Stimulated activated naive CD4-positive, alpha-beta T cell treated with Interleukin-2 at 50 U/mL for 16 hours (primary cell): ENCODE results near the gene TARM1.

Experiments used
- DNase-seq: peaks from one replicate; lab custom pipeline; 2025; lab: John Stamatoyannopoulos, UW

Gene TARM1

GRCh38 chr19:54081032-54081431 is at the start of gene TARM1:
Gene TARM1 (minus strand): TSS chr19:54081365. CDS start chr19:54081340, 25 bp downstream.
- DNase-seq: no peak

- DNase-seq: no peak
Observed at GRCh38 chr19:54129617-54129996, 48.4 kb upstream of the TARM1 start.

- DNase-seq: no peak
Observed at GRCh38 chr19:54128796-54129616, 47.8 kb upstream of the TARM1 start.

GRCh38 chr19:54128441-54128725 is 47.2 kb upstream of the TARM1 start:
- no peak for DNase-seq

- DNase-seq: no peak
Observed at GRCh38 chr19:54127688-54128440, 46.7 kb upstream of the TARM1 start.

- DNase-seq: no peak
Observed at GRCh38 chr19:54125713-54126112, 44.5 kb upstream of the TARM1 start.

GRCh38 chr19:54124393-54124792 is 43.2 kb upstream of the TARM1 start:
- no peak for DNase-seq

GRCh38 chr19:54123682-54124081 is 42.5 kb upstream of the TARM1 start:
- no peak for DNase-seq

- no peak for DNase-seq
Observed at GRCh38 chr19:54121259-54121658, 40.1 kb upstream of the TARM1 start.

GRCh38 chr19:54115109-54116063 is 34.2 kb upstream of the TARM1 start, which contains the start of the genes PRPF31 and TFPT:
Gene PRPF31 (plus strand): TSS chr19:54115754. CDS start chr19:54118279, 2,525 bp downstream.
Gene TFPT (minus strand): TSS chr19:54115657. CDS start chr19:54115269, 388 bp downstream.
- peak; percentile 95 for DNase-seq

- peak; percentile 20 for DNase-seq
Observed at GRCh38 chr19:54114340-54115108, 33.4 kb upstream of the TARM1 start.

- no peak for DNase-seq
Observed at GRCh38 chr19:54109651-54110050, 28.5 kb upstream of the TARM1 start.

GRCh38 chr19:54108496-54108895 is 27.3 kb upstream of the TARM1 start:
- no peak for DNase-seq

GRCh38 chr19:54107876-54108490 is 26.8 kb upstream of the TARM1 start:
- no peak for DNase-seq

GRCh38 chr19:54106716-54107115 is 25.6 kb upstream of the TARM1 start:
- DNase-seq: no peak

- DNase-seq: no peak
Observed at GRCh38 chr19:54105796-54106195, 24.6 kb upstream of the TARM1 start.

- DNase-seq: no peak
Observed at GRCh38 chr19:54104998-54105715, 24.0 kb upstream of the TARM1 start.

GRCh38 chr19:54102421-54103169 is 21.4 kb upstream of the TARM1 start, which contains the start of gene NDUFA3:
Gene NDUFA3 (plus strand): TSS chr19:54102855. CDS start chr19:54102879, 24 bp downstream.
- DNase-seq: peak; percentile 97

- DNase-seq: no peak
Observed at GRCh38 chr19:54100561-54100960, 19.4 kb upstream of the TARM1 start, which contains the start of gene OSCAR. Gene OSCAR (minus strand): TSS chr19:54100803. CDS start chr19:54100792, 11 bp downstream.
